HepG2 (cell line): ENCODE results near the gene OBSL1. TPM values are rescaled to one million over a fixed set of nuclear protein-coding genes. Genes with fewer than 3 reads are reported as not detected.

ENCODE experiments used
- CEBPG ChIP-seq: IDR thresholded peaks from 2 replicates; pipeline ENCODE4 v1.6.1; 2016
- CEBPZ ChIP-seq: IDR thresholded peaks from 2 replicates; pipeline ENCODE4 v1.6.1; 2012; ENCODE audit warnings: low read length, improper control_type of control experiment
- ETV5 ChIP-seq: IDR thresholded peaks from 2 replicates; pipeline ENCODE4 v1.6.1; 2018; ENCODE audit warnings: missing biosample characterization, missing genetic modification reagents, inconsistent platforms, borderline replicate concordance
- FOXK1 ChIP-seq: sonication (generic); formaldehyde crosslinking; IDR thresholded peaks from 2 replicates; pipeline ENCODE4 v1.4.0; 2020; ENCODE audit warnings: low read depth, missing genetic modification reagents, borderline replicate concordance
- HDAC2 ChIP-seq: sonication (generic); formaldehyde crosslinking; IDR thresholded peaks from 2 replicates; pipeline ENCODE4 v1.4.0; 2020; ENCODE audit warnings: missing genetic modification reagents
- HNRNPL ChIP-seq: fragments of 200-400 bp; formaldehyde crosslinking; IDR thresholded peaks from 2 replicates; pipeline ENCODE4 v1.6.1; 2017; ENCODE audit warnings: mild to moderate bottlenecking, low read depth, low read length
- IRF9 ChIP-seq: sonication (generic); formaldehyde crosslinking; IDR thresholded peaks from 2 replicates; pipeline ENCODE4 v1.8.0; 2022; ENCODE audit warnings: missing genetic modification reagents, mild to moderate bottlenecking, borderline replicate concordance
- IRX3 ChIP-seq: sonication (generic); formaldehyde crosslinking; IDR thresholded peaks from 2 replicates; pipeline ENCODE4 v1.8.1; 2023; ENCODE audit warnings: mild to moderate bottlenecking, low read depth, missing genetic modification reagents, borderline replicate concordance
- RELA ChIP-seq: sonication (generic); formaldehyde crosslinking; IDR thresholded peaks from 2 replicates; pipeline ENCODE4 v1.4.0; 2020; ENCODE audit warnings: missing genetic modification reagents
- SAP130 ChIP-seq: IDR thresholded peaks from 2 replicates; pipeline ENCODE4 v1.6.1; 2016; ENCODE audit warnings: low read depth
- TAF1 ChIP-seq: sonication (generic); formaldehyde crosslinking; IDR thresholded peaks from 2 replicates; pipeline ENCODE4 v1.4.0; 2020; ENCODE audit warnings: missing genetic modification reagents
- ZBTB33 ChIP-seq: sonication (generic); formaldehyde crosslinking; IDR thresholded peaks from 2 replicates; pipeline ENCODE4 v1.4.0; 2020; ENCODE audit warnings: missing genetic modification reagents
- ZBTB7A ChIP-seq: sonication (generic); formaldehyde crosslinking; IDR thresholded peaks from 2 replicates; pipeline ENCODE4 v1.8.0; 2022; ENCODE audit warnings: mild to moderate bottlenecking, missing genetic modification reagents
- ZFP82 ChIP-seq: sonication (generic); formaldehyde crosslinking; IDR thresholded peaks from 2 replicates; pipeline ENCODE4 v1.5.1; 2020; ENCODE audit warnings: mild to moderate bottlenecking, missing genetic modification reagents, borderline replicate concordance
- ZFP91 ChIP-seq: sonication (generic); formaldehyde crosslinking; IDR thresholded peaks from 2 replicates; pipeline ENCODE4 v1.9.0; 2022; ENCODE audit warnings: missing genetic modification reagents, mild to moderate bottlenecking, borderline replicate concordance
- ZMAT3 ChIP-seq: sonication (generic); formaldehyde crosslinking; conservative IDR thresholded peaks from 2 replicates; pipeline ENCODE4 v1.7.0; 2021; ENCODE audit warnings: missing genetic modification reagents
- polyA plus RNA-seq, 8 experiments: library from polyadenylated mRNA; depleted of rRNA in 3 of 8; stranded (reverse) in 7 of 8; unstranded in 1 of 8; fragments of >200 nt; fragmentation: Illumina TruSeq in 4 of 8; extraction: Trizol in 4 of 8; gene quantifications; 2 replicates each; pipeline versions ENCODE4 v1.2.1 to v1.2.3, GENCODE V29; 2011 to 2016; ENCODE audit warnings: low read depth in 4 of 8, missing spikeins in 1 of 8, mixed read lengths in 1 of 8; ENCODE audit not compliant: insufficient read depth in 1 of 8
- total RNA-seq, 5 experiments: library from RNA; depleted of rRNA; stranded (reverse); fragments of >200 nt; fragmentation: Illumina TruSeq; extraction: Trizol; gene quantifications; 2 replicates each; pipeline ENCODE4 v1.2.3, GENCODE V29; 2016; ENCODE audit warnings: low read depth in 1 of 5
- TF ChIP-seq, protein P1 (sequence below): IDR thresholded peaks from 2 replicates; pipeline ENCODE4 v1.6.1; 2018; ENCODE audit warnings: missing genetic modification reagents, mild to moderate bottlenecking, missing compliant biosample characterization
- TF ChIP-seq, protein P2 (sequence below): IDR thresholded peaks from 2 replicates; pipeline ENCODE4 v1.6.1; 2012; ENCODE audit warnings: inconsistent platforms

OBSL1 gene
- total and polyA plus RNA-seq, 2 of the 13 experiments (the other 11 are each of a cell fraction or from before 2014, with no cell fraction given): 86.7 to 218 TPM

- TF ChIP-seq IRF9 (CRISPR knock-in tag) (peak; percentile 24; the same call in 1 of the 2 replicates), ETV5 (CRISPR knock-in tag) (0 out of 2 replicates have a peak, but pooled peaks have one; percentile 28), FOXK1 (CRISPR knock-in tag) (no peak), ZBTB7A (peak; percentile 64; the same call in 1 of the 2 replicates), ZBTB33 (peak; percentile 94), CEBPZ (no peak), RELA (peak; percentile 19; the same call in 1 of the 2 replicates), SAP130 (CRISPR knock-in tag) (peak; percentile 55; the same call in 1 of the 2 replicates), CEBPG (CRISPR knock-in tag) (0 out of 2 replicates have a peak, but pooled peaks have one; percentile 6), ZFP91 (peak; percentile 73), HDAC2 (CRISPR knock-in tag) (peak; percentile 2; the same call in 1 of the 2 replicates), TAF1 (CRISPR knock-in tag) (peak; percentile 63; the same call in 1 of the 2 replicates), ZFP82 (peak; percentile 20; the same call in 1 of the 2 replicates), ZMAT3 (CRISPR knock-in tag) (no peak; the same call in 1 of the 2 replicates), IRX3 (CRISPR knock-in tag) (no peak; the same call in 1 of the 2 replicates), HNRNPL (peak; percentile 64)
- TF ChIP-seq, protein P1, sequence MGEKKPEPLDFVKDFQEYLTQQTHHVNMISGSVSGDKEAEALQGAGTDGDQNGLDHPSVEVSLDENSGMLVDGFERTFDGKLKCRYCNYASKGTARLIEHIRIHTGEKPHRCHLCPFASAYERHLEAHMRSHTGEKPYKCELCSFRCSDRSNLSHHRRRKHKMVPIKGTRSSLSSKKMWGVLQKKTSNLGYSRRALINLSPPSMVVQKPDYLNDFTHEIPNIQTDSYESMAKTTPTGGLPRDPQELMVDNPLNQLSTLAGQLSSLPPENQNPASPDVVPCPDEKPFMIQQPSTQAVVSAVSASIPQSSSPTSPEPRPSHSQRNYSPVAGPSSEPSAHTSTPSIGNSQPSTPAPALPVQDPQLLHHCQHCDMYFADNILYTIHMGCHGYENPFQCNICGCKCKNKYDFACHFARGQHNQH (CRISPR knock-in tag): no peak
- TF ChIP-seq, protein P2, sequence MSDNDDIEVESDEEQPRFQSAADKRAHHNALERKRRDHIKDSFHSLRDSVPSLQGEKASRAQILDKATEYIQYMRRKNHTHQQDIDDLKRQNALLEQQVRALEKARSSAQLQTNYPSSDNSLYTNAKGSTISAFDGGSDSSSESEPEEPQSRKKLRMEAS: peak; percentile 79
Measured at GRCh38 chr2:219570194-219570923, 980 bp downstream of the OBSL1 start (continued).
